OCI-LY1 (cell line): ENCODE results near the gene RNF19B.

ENCODE experiments used
- EZH2 ChIP-seq: fragments of 200-600 bp; sonication (generic), shearing (Covaris generic); IDR thresholded peaks from 2 replicates; pipeline ENCODE4 v1.8.0; 2017; ENCODE audit warnings: borderline replicate concordance, mixed run types, mild to moderate bottlenecking, antibody characterized with exemption, low read length, moderate library complexity, mixed read lengths
- TF ChIP-seq, protein P1 (sequence below): fragments of 200-600 bp; sonication (generic), shearing (Covaris generic); IDR thresholded peaks from 2 replicates; pipeline ENCODE4 v1.5.1; 2017; ENCODE audit warnings: mild to moderate bottlenecking, antibody characterized with exemption, low read length, moderate library complexity, mixed read lengths

DNA sequence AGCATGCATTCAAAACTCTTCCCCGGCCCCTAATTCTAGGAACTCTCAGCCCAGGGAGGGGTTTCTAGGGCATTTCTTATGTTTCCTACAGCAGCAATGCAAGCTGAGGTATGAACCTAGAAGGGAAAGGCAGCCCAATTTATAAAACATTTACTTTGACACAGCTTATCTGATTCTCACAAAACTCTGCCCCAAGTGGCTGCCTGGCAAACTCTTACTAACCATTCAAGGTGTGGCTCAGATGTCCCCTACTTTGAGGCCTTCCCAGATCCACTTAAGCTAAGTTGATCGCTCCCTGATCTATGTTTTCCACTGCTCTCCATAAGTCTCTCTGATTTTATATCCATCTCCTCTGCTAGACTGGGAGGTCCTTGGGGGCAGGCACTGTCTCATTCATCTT, 36.7 kb upstream of the RNF19B start:
- TF ChIP-seq, protein P1, sequence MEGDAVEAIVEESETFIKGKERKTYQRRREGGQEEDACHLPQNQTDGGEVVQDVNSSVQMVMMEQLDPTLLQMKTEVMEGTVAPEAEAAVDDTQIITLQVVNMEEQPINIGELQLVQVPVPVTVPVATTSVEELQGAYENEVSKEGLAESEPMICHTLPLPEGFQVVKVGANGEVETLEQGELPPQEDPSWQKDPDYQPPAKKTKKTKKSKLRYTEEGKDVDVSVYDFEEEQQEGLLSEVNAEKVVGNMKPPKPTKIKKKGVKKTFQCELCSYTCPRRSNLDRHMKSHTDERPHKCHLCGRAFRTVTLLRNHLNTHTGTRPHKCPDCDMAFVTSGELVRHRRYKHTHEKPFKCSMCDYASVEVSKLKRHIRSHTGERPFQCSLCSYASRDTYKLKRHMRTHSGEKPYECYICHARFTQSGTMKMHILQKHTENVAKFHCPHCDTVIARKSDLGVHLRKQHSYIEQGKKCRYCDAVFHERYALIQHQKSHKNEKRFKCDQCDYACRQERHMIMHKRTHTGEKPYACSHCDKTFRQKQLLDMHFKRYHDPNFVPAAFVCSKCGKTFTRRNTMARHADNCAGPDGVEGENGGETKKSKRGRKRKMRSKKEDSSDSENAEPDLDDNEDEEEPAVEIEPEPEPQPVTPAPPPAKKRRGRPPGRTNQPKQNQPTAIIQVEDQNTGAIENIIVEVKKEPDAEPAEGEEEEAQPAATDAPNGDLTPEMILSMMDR = peak; percentile 49; the same call in 1 of the 2 replicates
- TF ChIP-seq EZH2 = no peak
